A673 (cell line): ENCODE data around the gene AQP12B. TPM values are rescaled to one million over a fixed set of nuclear protein-coding genes. Genes with fewer than 3 reads are reported as not detected.

Experiments used
- BruUV-seq: library from RNA; stranded (reverse); fragments of 400-500 nt; replicated peaks from 2 replicates; lab custom pipeline; 2021; lab: Mats Ljungman, UMichigan
- CTCF ChIA-PET: fragments of 300-600 bp; sonication (Branson Sonifier 250); formaldehyde crosslinking; loops from one replicate; lab custom pipeline; 2022; ENCODE audit warnings: antibody characterized with exemption; lab: Charles Lee
- POLR2A ChIA-PET: fragments of 300-600 bp; sonication (Branson Sonifier 250); formaldehyde crosslinking; loops from one replicate; lab custom pipeline; 2022; ENCODE audit warnings: antibody characterized with exemption; ENCODE audit not compliant: low non-redundant PET; lab: Charles Lee
- DNase-seq: peaks from one replicate; pipeline ENCODE4 v3.0.0-alpha.2; 2015; ENCODE audit warnings: low spot score
- H3K27ac ChIP-seq: fragments of 200-600 bp; sonication (generic); 2 replicates; pipeline ENCODE4 v1.5.1; 2016; ENCODE audit warnings: mixed run types, low read depth, mild to moderate bottlenecking, mixed read lengths, antibody characterized with exemption, low read length; ENCODE audit not compliant: poor library complexity, severe bottlenecking
- H3K27me3 ChIP-seq: fragments of 200-600 bp; sonication (generic); replicated peaks from 2 replicates; pipeline ENCODE4 v1.6.1; 2017; ENCODE audit warnings: mixed run types, low read depth, mild to moderate bottlenecking, mixed read lengths, antibody characterized with exemption, low read length; ENCODE audit not compliant: insufficient read depth, poor library complexity
- H3K36me3 ChIP-seq: fragments of 200-600 bp; sonication (generic); 2 replicates; pipeline ENCODE4 v1.6.1; 2016; ENCODE audit warnings: mixed run types, mild to moderate bottlenecking, mixed read lengths, antibody characterized with exemption, low read length; ENCODE audit not compliant: insufficient read depth, poor library complexity, severe bottlenecking
- H3K4me1 ChIP-seq: fragments of 200-600 bp; sonication (generic); 2 replicates; pipeline ENCODE4 v1.6.1; 2017; ENCODE audit warnings: mixed run types, mild to moderate bottlenecking, mixed read lengths, antibody characterized with exemption, low read length; ENCODE audit not compliant: insufficient read depth, poor library complexity, severe bottlenecking
- H3K4me3 ChIP-seq: fragments of 200-600 bp; sonication (generic); 2 replicates; pipeline ENCODE4 v1.5.1; 2016; ENCODE audit warnings: low read depth, mixed run types, mild to moderate bottlenecking, mixed read lengths, low read length; ENCODE audit not compliant: poor library complexity, severe bottlenecking
- H3K9me3 ChIP-seq: fragments of 200-600 bp; sonication (generic); 2 replicates; pipeline ENCODE4 v1.6.1; 2016; ENCODE audit warnings: mixed run types, low read depth, mild to moderate bottlenecking, mixed read lengths, antibody characterized with exemption, low read length; ENCODE audit not compliant: poor library complexity, severe bottlenecking
- EZH2 ChIP-seq: fragments of 200-600 bp; sonication (generic); IDR thresholded peaks from 2 replicates; pipeline ENCODE4 v1.6.1; 2017; ENCODE audit warnings: borderline replicate concordance, low read depth, mild to moderate bottlenecking, mixed read lengths, antibody characterized with exemption, low read length; ENCODE audit not compliant: poor library complexity, severe bottlenecking
- intact Hi-C: fragments of 100-400 bp; cut with micrococcal nuclease; formaldehyde crosslinking; loops from one replicate; pipeline ENCODE4 v1.10.0; 2022; ENCODE audit not compliant: unreplicated experiment
- total RNA-seq: library from RNA; stranded (reverse); gene quantifications from 2 replicates; pipeline ENCODE4 v1.2.3, GENCODE V29; 2021
- TF ChIP-seq, protein P1 (sequence below): fragments of 300-800, 200-600 bp; sonication (generic); conservative IDR thresholded peaks from 2 replicates; pipeline ENCODE4 v1.5.1; 2017; ENCODE audit warnings: low read depth, mild to moderate bottlenecking, antibody characterized with exemption, low read length, moderate library complexity, mixed read lengths

AQP12B gene
- total RNA-seq, 1 experiment from 2014 or later = not detected

GRCh38 chr2:240730501-240731177, 48.0 kb upstream of the AQP12B start:
- Histone ChIP-seq H3K4me3 (no peak overlapping the region), H3K27ac (no peak overlapping the region), H3K36me3 (peaks cover 18% of the 10 kb centered on the region), H3K27me3 (no peaks in the 10 kb centered on the region), H3K9me3 (no peaks in the 10 kb centered on the region), H3K4me1 (no peaks in the 10 kb centered on the region)
- BruUV-seq = no TSS peak
- ChIA-PET POLR2A (no interaction called here), CTCF (no interaction called here)
- no peak for DNase-seq
- intact Hi-C loops = no loop called here
- no peak for TF ChIP-seq EZH2
- TF ChIP-seq, protein P1, sequence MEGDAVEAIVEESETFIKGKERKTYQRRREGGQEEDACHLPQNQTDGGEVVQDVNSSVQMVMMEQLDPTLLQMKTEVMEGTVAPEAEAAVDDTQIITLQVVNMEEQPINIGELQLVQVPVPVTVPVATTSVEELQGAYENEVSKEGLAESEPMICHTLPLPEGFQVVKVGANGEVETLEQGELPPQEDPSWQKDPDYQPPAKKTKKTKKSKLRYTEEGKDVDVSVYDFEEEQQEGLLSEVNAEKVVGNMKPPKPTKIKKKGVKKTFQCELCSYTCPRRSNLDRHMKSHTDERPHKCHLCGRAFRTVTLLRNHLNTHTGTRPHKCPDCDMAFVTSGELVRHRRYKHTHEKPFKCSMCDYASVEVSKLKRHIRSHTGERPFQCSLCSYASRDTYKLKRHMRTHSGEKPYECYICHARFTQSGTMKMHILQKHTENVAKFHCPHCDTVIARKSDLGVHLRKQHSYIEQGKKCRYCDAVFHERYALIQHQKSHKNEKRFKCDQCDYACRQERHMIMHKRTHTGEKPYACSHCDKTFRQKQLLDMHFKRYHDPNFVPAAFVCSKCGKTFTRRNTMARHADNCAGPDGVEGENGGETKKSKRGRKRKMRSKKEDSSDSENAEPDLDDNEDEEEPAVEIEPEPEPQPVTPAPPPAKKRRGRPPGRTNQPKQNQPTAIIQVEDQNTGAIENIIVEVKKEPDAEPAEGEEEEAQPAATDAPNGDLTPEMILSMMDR = no peak

GRCh38 chr2:240728827-240729226, 46.1 kb upstream of the AQP12B start:
- Histone ChIP-seq H3K27me3 (no peaks in the 10 kb centered on the region), H3K36me3 (peaks cover 21% of the 10 kb centered on the region), H3K9me3 (no peaks in the 10 kb centered on the region), H3K27ac (no peak overlapping the region), H3K4me1 (no peaks in the 10 kb centered on the region), H3K4me3 (no peak overlapping the region)
- no peak for DNase-seq
- intact Hi-C loops = no loop called here
- TF ChIP-seq EZH2 = no peak
- TF ChIP-seq, protein P1 = no peak
- ChIA-PET CTCF (no interaction called here), POLR2A (no interaction called here)
- BruUV-seq = no TSS peak

DNA sequence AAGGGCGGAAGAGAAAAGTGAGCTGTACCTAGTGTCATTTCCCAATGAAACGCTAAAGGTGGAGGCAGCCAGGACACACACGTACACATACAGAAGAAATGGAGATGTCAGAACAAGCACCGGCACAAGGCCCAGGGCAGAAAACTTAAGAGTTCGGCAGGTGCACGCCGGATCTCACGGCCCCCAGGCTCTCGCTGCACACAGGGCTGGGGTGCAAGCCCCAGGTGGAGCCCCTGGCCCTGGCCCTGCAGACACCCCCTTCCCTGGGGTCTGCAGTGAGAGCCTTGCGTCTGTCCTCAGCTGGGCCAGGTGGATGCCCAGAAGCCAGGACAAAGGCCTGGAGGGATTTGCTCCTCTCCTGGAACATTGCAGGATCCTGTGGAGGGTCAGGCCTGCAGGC, 45.7 kb upstream of the AQP12B start:
- Histone ChIP-seq H3K27me3 (no peaks in the 10 kb centered on the region), H3K36me3 (peaks cover 22% of the 10 kb centered on the region), H3K4me3 (no peak overlapping the region), H3K9me3 (no peaks in the 10 kb centered on the region), H3K27ac (no peak overlapping the region), H3K4me1 (no peaks in the 10 kb centered on the region)
- CTCF ChIA-PET = no interaction called here
- DNase-seq = no peak
- TF ChIP-seq, protein P1 = no peak
- TF ChIP-seq EZH2 = no peak
- intact Hi-C loops = no loop called here
- POLR2A ChIA-PET = no interaction called here
- no TSS peak for BruUV-seq
